NCI-H748 treated with DMSO at 0.1 percent for 48 hours (cell line): ENCODE data around the gene ATP8B3.
"Not testable (repeated sequence)": the region's sequence is repeated elsewhere in the genome, so short reads cannot be mapped to it uniquely, and the experiment has no call there.

Source experiments
- DNase-seq: peaks from one replicate; lab custom pipeline; 2025; lab: John Stamatoyannopoulos, UW

ATP8B3 gene

DNA sequence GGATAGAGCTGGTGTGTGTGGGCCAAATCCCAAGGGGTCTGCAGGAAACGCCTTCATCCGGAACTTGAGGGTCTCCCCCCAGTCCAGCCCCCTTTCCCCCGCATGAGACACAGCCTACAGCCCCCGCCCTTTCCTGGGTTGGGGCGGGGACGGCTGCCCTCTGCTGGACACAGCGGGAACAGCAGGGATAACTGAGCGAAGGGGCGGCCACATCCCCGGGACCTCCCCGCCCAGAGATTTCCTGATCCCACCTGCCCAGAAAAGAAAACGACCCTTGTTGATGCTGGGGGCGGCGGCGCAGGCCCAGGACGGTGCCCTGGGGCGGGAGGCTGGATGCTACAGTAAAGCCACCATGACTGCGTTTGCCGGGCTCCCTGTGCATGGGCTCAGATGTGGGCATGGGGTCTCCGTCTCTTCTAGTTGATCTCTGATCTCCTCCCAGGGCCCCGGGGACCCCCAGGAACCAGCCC is 44.6 kb downstream of the ATP8B3 start:
- no peak for DNase-seq

GRCh38 chr19:1766800-1767352 is 45.2 kb downstream of the ATP8B3 start:
- no peak for DNase-seq

DNA sequence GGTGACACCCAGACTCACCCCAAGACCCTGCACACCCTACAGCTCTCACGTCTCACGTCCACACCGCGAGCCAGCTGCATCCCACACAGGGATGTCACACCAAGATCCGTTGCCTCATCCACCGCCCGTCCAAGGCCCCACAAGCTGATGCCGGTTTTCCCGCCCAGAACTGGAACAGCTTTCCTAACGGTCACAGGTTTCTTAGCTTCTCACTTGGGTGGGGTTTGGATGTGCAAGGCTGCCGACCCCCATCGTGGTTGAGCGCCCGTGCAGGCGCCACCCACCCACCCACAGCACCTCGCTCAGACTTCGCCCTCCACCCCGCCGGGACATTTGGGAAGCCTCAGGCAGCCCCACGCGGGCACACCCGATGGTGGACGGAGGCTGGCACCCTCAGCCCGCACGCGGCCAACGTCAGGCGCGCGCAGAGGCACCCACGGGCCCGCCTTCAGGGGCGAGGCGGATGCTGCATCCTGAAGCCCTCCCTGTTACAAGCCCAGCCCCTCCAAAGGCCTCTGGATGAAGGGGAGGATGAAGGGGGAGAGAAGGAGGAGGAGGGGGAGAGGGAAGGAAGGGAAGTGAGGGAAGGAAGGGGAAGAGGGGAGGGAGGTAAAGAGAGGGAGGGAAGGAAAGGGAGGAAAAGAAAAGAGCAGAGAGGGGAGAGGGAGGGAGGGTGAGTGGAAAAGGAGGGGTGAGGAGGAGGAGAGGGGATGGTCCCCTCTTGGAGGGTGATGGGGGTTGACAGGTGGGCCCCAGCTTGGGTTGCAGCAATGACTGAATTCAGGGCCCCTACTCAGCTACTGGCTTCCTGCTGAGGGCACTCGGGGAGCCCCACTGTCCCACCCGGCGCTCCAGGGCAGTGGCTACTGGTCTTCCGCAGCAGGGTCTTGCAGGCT is 45.9 kb downstream of the ATP8B3 start:
- DNase-seq: no peak

- no peak for DNase-seq
Observed at GRCh38 chr19:1765232-1765903, 46.7 kb downstream of the ATP8B3 start.

DNA sequence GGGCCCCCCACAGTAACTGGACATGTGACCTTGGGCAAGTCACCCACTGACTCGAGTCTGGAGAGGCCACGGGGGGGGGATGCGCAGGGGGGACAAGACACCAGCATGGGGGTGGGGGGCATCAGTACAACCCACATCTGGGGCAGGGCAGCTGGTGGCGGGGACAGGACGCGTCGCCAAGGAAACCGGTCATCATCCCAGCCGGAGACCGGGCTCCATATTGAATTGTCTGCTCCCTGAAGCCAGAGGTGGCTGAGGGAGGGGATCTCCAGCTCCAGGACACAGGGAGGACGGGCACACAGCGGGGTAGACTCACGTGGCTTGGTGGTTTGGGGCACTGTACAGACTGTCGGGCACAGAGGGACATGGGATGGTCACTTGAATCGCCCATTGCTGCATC is 47.3 kb downstream of the ATP8B3 start:
- DNase-seq: no peak

- DNase-seq: no peak
Observed at GRCh38 chr19:1763648-1764639, 48.1 kb downstream of the ATP8B3 start.

DNA sequence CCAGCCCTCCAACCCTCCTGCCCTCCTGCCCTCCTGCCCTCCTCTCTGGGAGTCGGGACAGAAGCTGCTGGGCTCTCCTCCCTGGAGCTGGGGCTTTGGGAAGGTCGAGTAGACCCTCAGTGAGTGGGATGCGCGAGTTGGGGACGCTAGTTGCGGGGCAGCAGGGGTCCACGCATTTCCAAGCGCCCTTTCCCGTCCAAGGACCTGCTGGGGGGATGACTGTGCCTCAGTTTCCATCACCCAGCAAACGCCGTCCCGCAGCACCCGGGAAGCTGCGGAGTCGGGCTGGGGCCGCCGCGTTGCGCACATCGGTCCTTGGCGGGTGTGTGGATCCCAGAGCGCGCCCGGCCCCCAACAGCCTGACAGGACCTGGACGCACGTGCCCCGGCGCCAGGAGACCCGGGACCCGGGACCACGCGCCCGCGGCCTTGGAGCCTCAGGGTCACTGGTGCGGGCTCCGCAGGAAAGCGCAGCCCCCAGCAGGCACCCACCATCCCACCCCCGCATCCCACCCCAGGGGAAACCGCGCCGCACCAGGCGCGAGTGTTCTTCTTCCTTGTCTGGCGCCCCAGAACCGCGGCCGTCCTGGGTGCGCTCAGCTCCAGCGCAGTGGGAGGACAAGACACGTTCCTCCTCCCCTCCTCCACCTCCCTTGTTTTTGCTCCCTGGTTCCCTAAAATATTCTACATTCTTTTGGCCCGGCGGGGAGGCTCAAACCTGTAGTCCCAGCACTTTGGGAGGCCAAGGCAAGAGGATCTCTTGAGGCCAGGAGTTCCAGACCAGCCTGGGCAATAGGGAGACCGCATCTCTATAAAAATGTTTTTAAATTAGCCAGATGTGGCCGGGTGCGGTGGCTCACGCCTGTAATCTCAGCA is 49.6 kb downstream of the ATP8B3 start:
- no peak for DNase-seq

DNA sequence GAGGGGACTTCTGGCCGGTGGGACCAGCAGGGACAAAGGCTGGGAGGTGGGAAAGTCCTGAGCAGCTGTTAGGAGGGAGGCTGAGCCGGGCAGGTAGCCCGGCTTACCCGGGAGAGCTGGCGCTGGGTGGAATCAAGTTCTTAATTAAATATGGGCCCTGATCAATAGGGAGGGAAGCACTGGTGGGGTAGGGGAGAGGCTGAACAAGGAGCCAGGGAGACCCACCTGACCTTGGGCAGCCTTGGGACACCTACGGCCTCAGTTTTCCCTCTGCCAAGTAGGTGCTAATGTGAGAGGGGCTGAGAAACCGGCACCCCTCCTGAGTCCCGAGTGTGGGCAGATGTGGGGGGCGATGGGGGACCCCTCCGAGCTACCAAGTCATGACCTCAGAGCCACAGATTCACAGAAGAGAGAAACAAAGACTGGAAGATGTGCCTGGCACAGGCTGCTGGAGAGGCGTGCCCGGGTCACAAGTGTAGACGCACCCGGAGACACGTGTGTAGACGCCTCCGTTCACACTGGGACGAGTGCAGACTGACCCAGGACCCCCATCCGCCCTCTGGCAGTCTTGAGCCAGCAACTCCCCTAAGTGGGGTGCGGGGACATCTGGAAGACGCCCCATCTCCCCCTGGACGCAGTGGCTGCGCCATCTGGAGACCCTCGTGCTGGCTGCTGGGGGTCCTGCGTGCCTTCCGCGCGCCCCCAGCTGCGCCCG is 50.4 kb downstream of the ATP8B3 start:
- no peak for DNase-seq

GRCh38 chr19:1760786-1761527 is 51.1 kb downstream of the ATP8B3 start:
- not testable (repeated sequence) for DNase-seq

DNA sequence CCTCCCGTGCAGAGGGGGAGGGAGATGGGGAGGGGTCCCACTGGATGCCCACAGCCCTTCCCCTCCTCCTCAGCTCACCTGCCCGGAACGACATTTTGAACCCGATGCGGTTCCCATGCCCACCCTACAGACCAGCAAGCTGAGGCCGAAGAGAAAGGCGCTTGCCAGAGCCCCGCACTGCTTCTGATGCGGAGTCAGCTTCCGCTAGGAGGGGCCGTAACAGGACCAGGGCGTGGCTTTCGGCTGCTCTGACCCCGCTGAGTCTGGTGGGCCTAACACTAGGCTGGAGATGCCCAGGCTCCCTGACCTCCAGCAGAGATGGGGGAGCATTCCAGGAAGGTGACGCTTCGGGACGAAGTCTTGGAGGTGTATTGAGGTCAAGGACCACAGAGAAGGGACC is 52.1 kb downstream of the ATP8B3 start:
- no peak for DNase-seq

GRCh38 chr19:1758959-1759903 is 52.8 kb downstream of the ATP8B3 start:
- DNase-seq: no peak

DNA sequence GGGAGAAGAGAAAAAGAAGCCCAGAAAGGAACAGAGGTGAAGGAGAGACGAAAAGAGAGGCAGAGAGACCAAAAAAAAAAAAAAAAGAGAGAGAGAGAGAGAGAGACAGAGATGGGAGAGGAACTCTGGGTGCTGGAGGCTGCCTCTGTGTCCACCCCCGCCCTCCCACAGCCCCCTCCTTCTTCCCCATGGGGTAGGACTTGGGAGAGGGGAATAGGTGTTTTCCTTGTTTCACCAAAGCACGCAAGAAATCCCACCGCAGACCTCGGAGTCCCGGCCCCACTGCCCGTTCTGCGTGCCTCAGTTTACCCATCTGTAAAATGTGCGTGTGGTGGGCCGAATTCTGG is 53.9 kb downstream of the ATP8B3 start:
- no peak for DNase-seq

DNA sequence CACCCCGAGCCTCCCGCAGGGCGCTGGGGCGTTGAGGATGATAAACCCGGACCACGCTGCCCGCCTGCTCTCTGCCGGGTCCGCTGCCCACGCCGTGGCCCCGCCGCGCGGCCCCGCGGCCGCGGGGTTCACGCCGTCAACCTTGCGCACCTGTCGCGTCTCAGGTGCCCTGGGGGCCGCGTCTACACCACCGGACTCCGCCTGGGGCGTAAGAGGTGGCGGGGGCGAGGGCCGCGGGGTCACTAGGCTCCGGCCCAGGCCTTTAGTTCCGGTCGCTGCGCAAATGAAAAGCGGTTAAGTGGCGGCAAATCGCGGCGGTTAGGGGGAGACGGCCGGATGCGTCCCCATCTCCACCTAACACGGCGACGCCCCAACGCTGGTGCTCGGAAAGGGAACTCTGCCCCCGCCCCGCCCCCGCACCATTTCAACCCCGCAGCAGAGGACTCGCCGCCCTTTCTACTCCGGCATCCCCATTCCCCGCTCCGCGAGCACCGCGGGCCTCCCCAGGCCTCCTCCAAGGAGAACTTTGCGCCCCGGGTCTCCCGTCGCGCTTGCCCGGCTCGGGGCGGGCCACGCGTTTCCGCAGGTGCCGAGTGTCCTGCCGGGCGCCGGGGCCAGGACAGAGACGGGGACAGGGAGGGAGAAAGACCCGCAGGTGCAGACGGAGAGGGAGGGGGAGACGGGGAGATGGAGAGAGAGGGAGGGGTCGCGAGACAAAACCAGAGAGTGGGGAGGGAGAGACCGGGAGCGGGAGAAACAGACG is 54.4 kb downstream of the ATP8B3 start:
- no peak for DNase-seq

GRCh38 chr19:1756705-1757465 is 55.2 kb downstream of the ATP8B3 start:
- no peak for DNase-seq

GRCh38 chr19:1756264-1756663 is 55.8 kb downstream of the ATP8B3 start:
- no peak for DNase-seq

- no peak for DNase-seq
Observed at GRCh38 chr19:1755467-1756171, 56.5 kb downstream of the ATP8B3 start.
